HepG2 (cell line): ENCODE results near the gene RBM43.

Source experiments
- CTCF ChIP-seq: sonication (generic); formaldehyde crosslinking; IDR thresholded peaks from 2 replicates; pipeline ENCODE4 v1.5.0; 2020; ENCODE audit warnings: mild to moderate bottlenecking, missing genetic modification reagents, moderate library complexity
- ELK4 ChIP-seq: sonication (generic); formaldehyde crosslinking; IDR thresholded peaks from 2 replicates; pipeline ENCODE4 v1.9.0; 2021; ENCODE audit warnings: missing genetic modification reagents, borderline replicate concordance
- HMGA1 ChIP-seq: sonication (generic); formaldehyde crosslinking; conservative IDR thresholded peaks from 2 replicates; pipeline ENCODE4 v1.4.0; 2020; ENCODE audit warnings: missing genetic modification reagents
- KLF6 ChIP-seq: IDR thresholded peaks from 2 replicates; pipeline ENCODE4 v1.8.0; 2016; ENCODE audit warnings: missing biosample characterization, missing genetic modification reagents
- MAX ChIP-seq: IDR thresholded peaks from 2 replicates; pipeline ENCODE4 v1.6.1; 2012; ENCODE audit warnings: inconsistent platforms
- NR2F6 ChIP-seq, 2 experiments: IDR thresholded peaks; 2 replicates each; pipeline ENCODE4 v1.6.1; 2016; ENCODE audit warnings: antibody characterized with exemption in 1 of 2, mild to moderate bottlenecking in 1 of 2
- POLR2AphosphoS5 ChIP-seq: IDR thresholded peaks from 2 replicates; pipeline ENCODE4 v1.6.1; 2012; ENCODE audit warnings: low read depth, low read length
- TGIF2 ChIP-seq: IDR thresholded peaks from 2 replicates; pipeline ENCODE4 v1.6.1; 2016; ENCODE audit warnings: control low read depth, missing compliant biosample characterization
- ZKSCAN1 ChIP-seq: fragments of 150-350 bp; IDR thresholded peaks from 2 replicates; pipeline ENCODE4 v1.6.1; 2014; ENCODE audit warnings: low read length
- ZNF24 ChIP-seq: fragments of 450-650 bp; IDR thresholded peaks from 2 replicates; pipeline ENCODE4 v1.6.1; 2017; ENCODE audit warnings: antibody characterized with exemption, mild to moderate bottlenecking
- ZNF275 ChIP-seq: sonication (generic); formaldehyde crosslinking; IDR thresholded peaks from 2 replicates; pipeline ENCODE4 v1.8.0; 2022; ENCODE audit warnings: missing genetic modification reagents, mild to moderate bottlenecking, inconsistent platforms, borderline replicate concordance
- ZNF3 ChIP-seq: IDR thresholded peaks from 2 replicates; pipeline ENCODE4 v1.7.0; 2017; ENCODE audit warnings: inconsistent platforms

- no peak for TF ChIP-seq TGIF2 (CRISPR knock-in tag)
- no peak for TF ChIP-seq KLF6 (CRISPR knock-in tag)
- no peak for TF ChIP-seq ZNF275 (CRISPR knock-in tag)
- TF ChIP-seq CTCF (CRISPR knock-in tag): no peak
- no peak for TF ChIP-seq POLR2AphosphoS5
- no peak for TF ChIP-seq ZNF3 (CRISPR knock-in tag)
- no peak for TF ChIP-seq HMGA1 (CRISPR knock-in tag)
- no peak for TF ChIP-seq ELK4 (CRISPR knock-in tag)
- no peak for TF ChIP-seq ZNF24
- no peak for TF ChIP-seq NR2F6 (IDR thresholded peaks at IDR 0.05)
- no peak for TF ChIP-seq NR2F6 (CRISPR knock-in tag; IDR thresholded peaks at IDR 0.05)
- TF ChIP-seq ZKSCAN1: no peak
- no peak for TF ChIP-seq MAX
These were observed 54.6 kb downstream of the RBM43 start for GRCh38 chr2:151207100-151207499.
